ENCODE measurements around the gene CDK19. TPM values are rescaled to one million over a fixed set of nuclear protein-coding genes. Genes with fewer than 3 reads are reported as not detected.

CDK19 gene
- total and polyA plus RNA-seq, 2 of the 4 experiments (the other 2 are of a cell fraction): 6.0 to 6.8 TPM

DNA sequence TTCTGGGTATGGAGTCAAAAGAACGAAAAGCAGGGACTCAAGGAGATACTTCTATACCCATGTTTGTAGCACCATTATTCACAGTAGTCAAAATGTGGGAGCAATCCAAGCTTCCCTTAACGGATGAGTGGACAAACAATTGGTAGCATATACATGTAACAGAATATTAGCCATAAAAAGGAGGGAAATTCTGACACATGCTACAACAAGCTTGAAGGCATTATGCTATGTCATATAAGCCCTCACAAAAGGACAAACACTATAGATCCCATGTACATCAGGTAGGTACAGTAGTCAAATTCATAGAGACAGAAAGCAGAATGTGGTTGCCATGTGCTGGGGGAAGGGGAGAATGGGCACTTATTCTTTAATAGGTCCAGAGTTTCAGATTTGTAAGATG, 37.6 kb downstream of the CDK19 start:
- Histone ChIP-seq H3K27ac (ENCODE audit: insufficient read depth, low read length) (no peak overlapping the region), H2BK5ac (ENCODE audit: low read depth, low read length, poor library complexity, severe bottlenecking) (no peak overlapping the region), H4K91ac (ENCODE audit: insufficient read depth, low read depth, low read length) (no peak overlapping the region), H2BK120ac (ENCODE audit: low read depth, low read length) (no peak overlapping the region), H3K79me1 (ENCODE audit: low read depth in 1 of 2, low read length in 2 of 2) (peaks cover 12 to 28% of the 10 kb centered on the region in 2 experiments; a peak in 3 of 4 replicates), H3K4me3 (ENCODE audit: insufficient read depth, low read depth, low read length) (no peak overlapping the region), H3K9me1 (ENCODE audit: insufficient read depth, low read length) (no peaks in the 10 kb centered on the region), H4K5ac (ENCODE audit: low read depth, low read length) (no peak overlapping the region), H4K20me1 (ENCODE audit: insufficient read depth, low read length) (no peaks in the 10 kb centered on the region), H4K8ac (ENCODE audit: low read depth in 2 of 2, low read length in 2 of 2) (no peak overlapping the region), H3K4ac (ENCODE audit: low read depth, low read length) (no peak overlapping the region), H2BK15ac (ENCODE audit: low read depth, low read length) (no peak overlapping the region), H2AK5ac (ENCODE audit: low read depth, low read length) (no peak overlapping the region), H3K9ac (ENCODE audit: low read depth, low read length) (no peak overlapping the region), H3K36me3 (ENCODE audit: control insufficient read depth, insufficient read depth, low read length) (no peaks in the 10 kb centered on the region), H3K14ac (replicated peaks; ENCODE audit: low read depth, low read length) (no peak overlapping the region), H3K27me3 (ENCODE audit: control insufficient read depth, insufficient read depth, low read length) (no peaks in the 10 kb centered on the region), H2AFZ (replicated peaks; ENCODE audit: low read length, poor library complexity) (no peak overlapping the region), H3K18ac (ENCODE audit: low read depth, low read length) (no peak overlapping the region), H3K4me2 (ENCODE audit: low read depth, low read length) (no peak overlapping the region), H3K23ac (ENCODE audit: low read depth, low read length) (no peak overlapping the region), H3K9me3 (ENCODE audit: control insufficient read depth, insufficient read depth, low read length) (no peaks in the 10 kb centered on the region), H3K4me1 (ENCODE audit: control insufficient read depth, insufficient read depth, low read length) (no peaks in the 10 kb centered on the region), H2AK9ac (replicated peaks; ENCODE audit: low read depth, low read length, poor library complexity) (no peak overlapping the region), H2BK20ac (ENCODE audit: low read depth, low read length) (no peak overlapping the region), H3K56ac (ENCODE audit: extremely low read depth, insufficient read depth, low read length) (no peak overlapping the region)
- CTCF ChIA-PET: no interaction called here
- in situ Hi-C loops (cut with MboI; ENCODE audit: low sequenced_read_pairs): no loop called here
- DNase-seq (no peak), ATAC-seq (ENCODE audit: low read depth) (no peak)
- no CpG with 5 or more reads among the region's 2 CpGs for WGBS, 2 experiments (ENCODE audit: extremely low coverage in 2 of 2, insufficient read length in 1 of 2)
- dilution Hi-C loops (cut with HindIII; ENCODE audit: low sequenced_read_pairs, unreplicated experiment): no loop called here
- POLR2A ChIA-PET (ENCODE audit: unreplicated experiment): no interaction called here
- intact Hi-C loops (cut with micrococcal nuclease): no loop called here
- TF ChIP-seq CTCF (conservative IDR thresholded peaks at IDR 0.05; ENCODE audit: low read depth, low read length): no peak
- TF ChIP-seq ELK1 (IDR thresholded peaks at IDR 0.05; ENCODE audit: borderline replicate concordance, low read depth, low read length): no peak
- no peak for TF ChIP-seq MXI1 (IDR thresholded peaks at IDR 0.05; ENCODE audit: borderline replicate concordance, low read depth, low read length)
- no peak for TF ChIP-seq FOS (IDR thresholded peaks at IDR 0.05; ENCODE audit: low read depth, low read length)
- TF ChIP-seq BHLHE40 (IDR thresholded peaks at IDR 0.05; ENCODE audit: low read depth, low read length): no peak
- TF ChIP-seq, protein P1, sequence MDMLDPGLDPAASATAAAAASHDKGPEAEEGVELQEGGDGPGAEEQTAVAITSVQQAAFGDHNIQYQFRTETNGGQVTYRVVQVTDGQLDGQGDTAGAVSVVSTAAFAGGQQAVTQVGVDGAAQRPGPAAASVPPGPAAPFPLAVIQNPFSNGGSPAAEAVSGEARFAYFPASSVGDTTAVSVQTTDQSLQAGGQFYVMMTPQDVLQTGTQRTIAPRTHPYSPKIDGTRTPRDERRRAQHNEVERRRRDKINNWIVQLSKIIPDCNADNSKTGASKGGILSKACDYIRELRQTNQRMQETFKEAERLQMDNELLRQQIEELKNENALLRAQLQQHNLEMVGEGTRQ (IDR thresholded peaks at IDR 0.05; ENCODE audit: low read depth, low read length): no peak
- TF ChIP-seq RAD21 (IDR thresholded peaks at IDR 0.05; ENCODE audit: low read length): no peak
- TF ChIP-seq POLR2A (IDR thresholded peaks at IDR 0.05; ENCODE audit: low read depth, low read length): no peak
- no peak for TF ChIP-seq SMC3 (IDR thresholded peaks at IDR 0.05; ENCODE audit: low read depth, low read length)
- TF ChIP-seq RCOR1 (IDR thresholded peaks at IDR 0.05; ENCODE audit: insufficient replicate concordance, low read length): no peak
- TF ChIP-seq MAZ (IDR thresholded peaks at IDR 0.05; ENCODE audit: borderline replicate concordance, low read depth, low read length): no peak
- no peak for TF ChIP-seq CHD1 (IDR thresholded peaks at IDR 0.05; ENCODE audit: low read depth, low read length)
- TF ChIP-seq NFE2L2 (IDR thresholded peaks at IDR 0.05; ENCODE audit: low read depth, low read length): no peak
- no peak for TF ChIP-seq CEBPB (IDR thresholded peaks at IDR 0.05; ENCODE audit: low read depth, low read length)
- no TSS peak for BruUV-seq (replicated peaks)

All from IMR-90 (cell line).